ENCODE results near the gene TMEM150B.

DNA sequence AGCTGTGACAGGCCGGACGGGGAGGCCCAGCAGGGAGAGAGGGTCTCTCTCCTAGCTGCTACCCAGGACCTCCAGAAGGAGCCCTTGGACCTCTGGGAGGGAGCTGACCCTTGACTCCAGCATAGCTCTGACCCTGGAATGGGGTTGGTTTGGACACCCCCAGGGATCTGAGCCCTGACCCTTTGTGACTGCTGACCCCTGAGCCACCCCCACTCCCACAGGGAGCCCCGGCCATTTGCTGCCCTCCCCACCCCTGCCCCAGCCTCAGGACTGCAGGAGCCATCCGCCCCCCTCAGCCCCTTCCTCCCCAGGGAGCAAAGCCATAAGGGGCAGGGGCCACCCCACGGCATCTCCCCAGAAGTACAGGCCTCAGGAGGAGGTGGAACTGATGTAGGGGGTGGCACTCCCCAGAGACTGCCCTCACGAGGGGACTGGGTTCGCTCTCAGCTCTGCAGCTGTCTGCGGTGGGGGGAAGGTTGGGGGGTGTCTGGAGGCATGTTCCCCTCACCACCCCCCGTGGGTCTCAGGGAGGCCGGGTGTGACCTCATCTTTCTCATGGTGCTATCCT is 22.4 kb upstream of the TMEM150B start:
- TF ChIP-seq, protein P1, sequence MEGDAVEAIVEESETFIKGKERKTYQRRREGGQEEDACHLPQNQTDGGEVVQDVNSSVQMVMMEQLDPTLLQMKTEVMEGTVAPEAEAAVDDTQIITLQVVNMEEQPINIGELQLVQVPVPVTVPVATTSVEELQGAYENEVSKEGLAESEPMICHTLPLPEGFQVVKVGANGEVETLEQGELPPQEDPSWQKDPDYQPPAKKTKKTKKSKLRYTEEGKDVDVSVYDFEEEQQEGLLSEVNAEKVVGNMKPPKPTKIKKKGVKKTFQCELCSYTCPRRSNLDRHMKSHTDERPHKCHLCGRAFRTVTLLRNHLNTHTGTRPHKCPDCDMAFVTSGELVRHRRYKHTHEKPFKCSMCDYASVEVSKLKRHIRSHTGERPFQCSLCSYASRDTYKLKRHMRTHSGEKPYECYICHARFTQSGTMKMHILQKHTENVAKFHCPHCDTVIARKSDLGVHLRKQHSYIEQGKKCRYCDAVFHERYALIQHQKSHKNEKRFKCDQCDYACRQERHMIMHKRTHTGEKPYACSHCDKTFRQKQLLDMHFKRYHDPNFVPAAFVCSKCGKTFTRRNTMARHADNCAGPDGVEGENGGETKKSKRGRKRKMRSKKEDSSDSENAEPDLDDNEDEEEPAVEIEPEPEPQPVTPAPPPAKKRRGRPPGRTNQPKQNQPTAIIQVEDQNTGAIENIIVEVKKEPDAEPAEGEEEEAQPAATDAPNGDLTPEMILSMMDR (IDR thresholded peaks at IDR 0.05) = no peak
- no peak for TF ChIP-seq POLR2A (IDR thresholded peaks at IDR 0.05)

Data from adrenal gland (tissue), 5 donors.